Activated CD4-positive, alpha-beta T cell treated with anti-CD3 and anti-CD28 coated beads for 36 hours (primary cell): ENCODE data around the gene EZR. TPM values are rescaled to one million over a fixed set of nuclear protein-coding genes. Genes with fewer than 3 reads are reported as not detected.
"Not testable (repeated sequence)": the region's sequence is repeated elsewhere in the genome, so short reads cannot be mapped to it uniquely, and the experiment has no call there.

Source experiments
- ATAC-seq: fragments of 200-7000 bp; cut with Tn5 transposase; one replicate; pipeline ENCODE4 v1.10.0; 2021; ENCODE audit warnings: mild to moderate bottlenecking, moderate library complexity
- CTCF ChIA-PET: fragments of 350-600 bp; sonication (Branson Sonifier 250); formaldehyde crosslinking; loops from one replicate; lab custom pipeline; 2021; ENCODE audit warnings: antibody characterized with exemption; lab: Charles Lee
- POLR2A ChIA-PET: fragments of 350-600 bp; sonication (Branson Sonifier 250); formaldehyde crosslinking; loops from one replicate; lab custom pipeline; 2021; ENCODE audit warnings: antibody characterized with exemption, inconsistent platforms; lab: Charles Lee
- DNase-seq: peaks from one replicate; pipeline ENCODE4 v3.0.0-alpha.2; 2020
- H3K27ac Mint-ChIP-seq: one replicate; pipeline ENCODE4 v1.8.0; 2021; ENCODE audit warnings: mixed read lengths
- H3K27me3 Mint-ChIP-seq: one replicate; pipeline ENCODE4 v1.8.0; 2021; ENCODE audit warnings: mixed read lengths
- H3K36me3 Mint-ChIP-seq: one replicate; pipeline ENCODE4 v1.8.0; 2021; ENCODE audit warnings: low read depth, mixed read lengths
- H3K4me1 Mint-ChIP-seq: one replicate; pipeline ENCODE4 v1.8.0; 2021; ENCODE audit warnings: mixed read lengths
- H3K4me3 Mint-ChIP-seq: one replicate; pipeline ENCODE4 v1.8.0; 2021; ENCODE audit warnings: mild to moderate bottlenecking, moderate library complexity, mixed read lengths
- H3K9me3 Mint-ChIP-seq: one replicate; pipeline ENCODE4 v1.8.0; 2021; ENCODE audit warnings: low read depth, mixed read lengths
- intact Hi-C, 2 experiments: fragments of 100-400 bp; cut with DNase I in 1 of 2; cut with micrococcal nuclease in 1 of 2; formaldehyde crosslinking; loops; one replicate each; pipeline versions ENCODE4 v1.14.2 to v1.15.1; 2022 to 2024; cut with DNase I, micrococcal nuclease
- total RNA-seq, 2 experiments: library from RNA; stranded (reverse); gene quantifications; one replicate each; pipeline ENCODE4 v1.2.3, GENCODE V29; 2021

Gene EZR
- total RNA-seq, 2 experiments from 2014 or later = 197 to 203 TPM

DNA sequence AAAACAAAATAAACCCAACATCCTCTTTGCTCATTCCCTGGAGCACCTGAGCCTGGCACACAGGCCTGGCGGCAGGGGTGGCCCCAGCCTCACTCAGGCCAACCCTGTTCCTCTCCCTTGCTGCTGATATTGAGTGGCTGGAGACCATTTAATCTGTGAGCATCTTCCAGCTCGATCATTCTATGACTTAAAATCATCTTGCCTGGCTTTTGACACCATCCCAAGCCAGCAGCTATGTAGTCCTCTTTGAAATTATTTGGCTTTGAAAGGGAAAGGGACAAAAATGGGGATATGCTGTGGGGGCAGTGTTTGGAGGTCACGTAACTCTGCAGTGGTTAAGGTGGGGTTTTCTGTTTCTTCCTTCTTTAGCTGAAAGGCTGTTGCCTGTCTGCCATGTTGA, 22.8 kb downstream of the EZR start:
- Mint-ChIP-seq H3K4me3 (no peak overlapping the region), H3K36me3 (peaks cover 33% of the 10 kb centered on the region), H3K27me3 (no peaks in the 10 kb centered on the region), H3K27ac (no peak overlapping the region), H3K4me1 (peaks cover 89% of the 10 kb centered on the region), H3K9me3 (no peaks in the 10 kb centered on the region)
- intact Hi-C loops = no loop called here
- ATAC-seq (no peak), DNase-seq (no peak)
- POLR2A ChIA-PET = no interaction called here
- CTCF ChIA-PET = interaction anchor here (1.1 to 1.4 kb wide), 2 partner anchors 9 to 338 kb away, joined by 3 to 4 read pairs; no protein-coding TSS in a partner anchor

GRCh38 chr6:158795516-158795915, 23.7 kb downstream of the EZR start:
- Mint-ChIP-seq H3K4me3 (no peak overlapping the region), H3K36me3 (peaks cover 36% of the 10 kb centered on the region), H3K27me3 (no peaks in the 10 kb centered on the region), H3K9me3 (no peaks in the 10 kb centered on the region), H3K4me1 (peaks cover 89% of the 10 kb centered on the region), H3K27ac (peak overlapping the region; percentile 47)
- ChIA-PET CTCF (interaction anchor here (1.1 to 1.9 kb wide), 3 partner anchors 8 to 177 kb away, joined by 3 to 13 read pairs (median 3); no protein-coding TSS in a partner anchor), POLR2A (no interaction called here)
- DNase-seq (no peak), ATAC-seq (no peak)
- intact Hi-C loops = no loop called here

DNA sequence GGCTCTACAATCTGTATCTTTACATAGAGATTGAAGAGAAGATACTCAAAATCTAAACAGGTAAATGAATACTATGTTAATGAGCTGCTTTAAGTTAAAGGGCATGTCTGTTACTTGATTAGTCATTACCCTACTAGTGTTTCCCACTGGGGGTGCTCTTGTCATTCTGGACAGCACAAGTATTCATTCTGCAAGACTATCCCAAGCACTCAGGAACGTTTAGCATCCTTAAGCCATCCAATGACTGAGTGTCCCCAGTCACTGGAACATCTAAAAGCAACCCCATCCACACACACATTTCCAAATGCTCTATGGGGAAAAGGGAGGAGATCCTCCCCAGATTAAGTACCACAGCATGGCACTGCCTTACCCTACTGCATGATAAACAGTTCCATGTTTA, 25.7 kb downstream of the EZR start:
- no peaks in the 10 kb centered on the region for H3K27me3 Mint-ChIP-seq
- DNase-seq (no peak), ATAC-seq (peak; percentile 74)
- peak overlapping the region; percentile 53 for H3K27ac Mint-ChIP-seq
- ChIA-PET CTCF (interaction anchor here (0.6 to 2.2 kb wide), 15 partner anchors 8 to 341 kb away, joined by 3 to 27 read pairs (median 5); no protein-coding TSS in a partner anchor), POLR2A (no interaction called here)
- H3K4me1 Mint-ChIP-seq = peaks cover 87% of the 10 kb centered on the region
- no peak overlapping the region for H3K4me3 Mint-ChIP-seq
- H3K9me3 Mint-ChIP-seq = no peaks in the 10 kb centered on the region
- H3K36me3 Mint-ChIP-seq = peaks cover 50% of the 10 kb centered on the region
- intact Hi-C loops = loop anchor here (1.0 to 2.0 kb wide), 2 partner anchors 179 kb away; no protein-coding TSS in a partner anchor

- POLR2A ChIA-PET, DNase-seq, H3K9me3 Mint-ChIP-seq, H3K4me3 Mint-ChIP-seq, H3K27me3 Mint-ChIP-seq, ATAC-seq: not testable (repeated sequence)
- H3K36me3 Mint-ChIP-seq = peaks cover 56% of the 10 kb centered on the region
- intact Hi-C loops = loop anchor here in 1 of 2 experiments (2.0 kb wide), 1 partner anchor 180 kb away; no protein-coding TSS in a partner anchor
- H3K27ac Mint-ChIP-seq = peak overlapping the region; percentile 78
- CTCF ChIA-PET = interaction anchor here (0.7 to 2.2 kb wide), 12 partner anchors 8 to 342 kb away, joined by 3 to 27 read pairs (median 4); no protein-coding TSS in a partner anchor
- H3K4me1 Mint-ChIP-seq = peaks cover 82% of the 10 kb centered on the region
These were observed 26.7 kb downstream of the EZR start for GRCh38 chr6:158792505-158792904.

GRCh38 chr6:158791274-158791855, 27.8 kb downstream of the EZR start:
- H3K4me3 Mint-ChIP-seq = no peak overlapping the region
- peaks cover 58% of the 10 kb centered on the region for H3K36me3 Mint-ChIP-seq
- peak overlapping the region; percentile 86 for H3K27ac Mint-ChIP-seq
- H3K4me1 Mint-ChIP-seq = peaks cover 72% of the 10 kb centered on the region
- no peak for ATAC-seq
- POLR2A ChIA-PET = interaction anchor here (0.7 kb wide), 1 partner anchor 542 kb away, joined by 3 read pairs; no protein-coding TSS in a partner anchor
- intact Hi-C loops = no loop called here
- CTCF ChIA-PET = interaction anchor here (0.7 to 2.2 kb wide), 3 partner anchors 10 to 185 kb away, joined by 3 to 8 read pairs (median 4); no protein-coding TSS in a partner anchor
- no peaks in the 10 kb centered on the region for H3K27me3 Mint-ChIP-seq
- DNase-seq = no peak
- no peaks in the 10 kb centered on the region for H3K9me3 Mint-ChIP-seq

DNA sequence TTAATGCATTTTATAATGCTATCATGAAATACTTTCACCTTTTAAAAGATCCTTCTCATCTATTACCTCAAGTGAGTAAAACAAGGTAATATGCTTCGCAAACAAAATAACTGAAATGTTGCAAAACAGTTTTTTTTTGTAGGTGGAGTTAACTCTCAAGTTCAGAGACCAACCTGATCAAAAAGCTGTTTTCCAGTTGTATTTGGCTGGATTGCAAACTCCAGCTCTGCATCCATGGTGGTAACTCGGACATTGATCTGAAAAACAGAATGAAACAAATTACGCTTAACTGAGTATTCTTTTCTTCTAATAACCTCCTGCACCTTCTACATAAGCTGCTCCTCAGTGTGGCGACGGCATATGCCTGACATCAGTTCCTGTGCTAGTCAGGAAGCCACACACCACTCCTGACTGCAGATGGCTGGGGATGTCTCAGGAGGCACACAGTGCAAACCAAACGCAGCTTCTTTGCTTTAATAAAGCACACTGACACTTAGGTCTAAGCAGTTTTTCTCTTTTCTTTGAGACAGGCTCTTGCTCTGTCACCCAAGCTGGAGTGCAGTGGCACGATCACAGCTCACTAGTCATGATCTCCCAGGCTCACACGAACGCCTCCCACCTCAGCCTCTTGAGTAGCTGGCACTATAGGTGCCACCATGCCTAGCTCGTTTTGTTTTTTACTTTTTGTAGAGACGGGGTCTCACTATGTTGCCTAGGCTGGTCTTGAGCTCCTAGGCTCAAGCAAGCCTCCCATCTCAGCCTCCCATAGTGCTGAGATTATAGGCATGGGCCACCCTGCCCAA, 29.9 kb downstream of the EZR start:
- Mint-ChIP-seq H3K4me3 (peak overlapping the region; percentile 24), H3K9me3 (no peaks in the 10 kb centered on the region), H3K4me1 (peaks cover 61% of the 10 kb centered on the region), H3K27ac (peak overlapping the region; percentile 90), H3K27me3 (no peaks in the 10 kb centered on the region), H3K36me3 (peaks cover 58% of the 10 kb centered on the region)
- ChIA-PET CTCF (interaction anchor here (0.5 to 2.7 kb wide), 14 partner anchors 8 to 345 kb away, joined by 3 to 10 read pairs (median 4); no protein-coding TSS in a partner anchor), POLR2A (interaction anchor here (0.6 to 0.7 kb wide), 3 partner anchors 8 to 318 kb away, joined by 3 read pairs; no protein-coding TSS in a partner anchor)
- peak; percentile 72 for ATAC-seq
- peak; percentile 57 for DNase-seq
- intact Hi-C loops = no loop called here

- Mint-ChIP-seq H3K4me1 (peaks cover 43% of the 10 kb centered on the region), H3K27ac (no peak overlapping the region), H3K36me3 (peaks cover 70% of the 10 kb centered on the region), H3K4me3 (no peak overlapping the region), H3K27me3 (no peaks in the 10 kb centered on the region), H3K9me3 (no peaks in the 10 kb centered on the region)
- intact Hi-C loops = no loop called here
- no peak for ATAC-seq
- ChIA-PET CTCF (interaction anchor here (2.7 kb wide), 1 partner anchor 185 kb away, joined by 10 read pairs; no protein-coding TSS in a partner anchor), POLR2A (no interaction called here)
- DNase-seq = no peak
These were observed 31.8 kb downstream of the EZR start for GRCh38 chr6:158787395-158787794.

DNA sequence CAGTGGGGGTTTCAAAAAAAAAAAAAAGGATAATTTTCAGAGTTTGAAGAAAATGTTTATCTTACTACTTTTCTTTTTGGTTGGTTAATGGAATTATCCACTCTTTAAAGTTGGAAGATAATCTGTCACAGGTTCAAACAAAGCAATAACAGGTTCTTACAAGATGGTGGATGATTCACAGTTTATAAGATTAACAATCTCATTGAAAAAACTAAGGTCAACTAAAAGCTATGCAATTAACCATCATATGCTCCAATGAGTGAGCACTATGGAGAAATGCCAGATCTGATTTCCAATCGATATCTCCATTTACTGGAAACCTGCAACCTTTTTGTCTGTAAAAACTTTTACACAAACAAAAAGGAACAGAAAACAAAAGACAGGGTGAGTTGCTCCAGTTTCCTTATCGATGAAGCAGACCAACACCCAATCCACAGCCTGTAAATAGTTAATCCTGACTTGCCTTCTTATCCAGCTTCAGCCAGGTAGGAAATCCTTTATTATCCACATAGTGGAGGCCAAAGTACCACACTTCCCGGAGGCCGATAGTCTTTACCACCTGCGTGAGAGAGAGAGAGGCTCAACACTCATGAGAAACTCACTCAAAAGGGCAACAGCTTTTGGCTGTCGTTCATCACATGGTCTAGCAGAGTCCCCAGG, 32.4 kb downstream of the EZR start:
- intact Hi-C loops = no loop called here
- POLR2A ChIA-PET = interaction anchor here (0.7 kb wide), 1 partner anchor 376 kb away, joined by 11 read pairs; no protein-coding TSS in a partner anchor
- H3K4me3 Mint-ChIP-seq = no peak overlapping the region
- no peak overlapping the region for H3K27ac Mint-ChIP-seq
- H3K36me3 Mint-ChIP-seq = peaks cover 77% of the 10 kb centered on the region
- ATAC-seq (no peak), DNase-seq (no peak)
- no peaks in the 10 kb centered on the region for H3K27me3 Mint-ChIP-seq
- H3K9me3 Mint-ChIP-seq = no peaks in the 10 kb centered on the region
- peaks cover 39% of the 10 kb centered on the region for H3K4me1 Mint-ChIP-seq
- CTCF ChIA-PET = interaction anchor here (2.7 kb wide), 1 partner anchor 186 kb away, joined by 10 read pairs; no protein-coding TSS in a partner anchor

- Mint-ChIP-seq H3K27me3 (no peaks in the 10 kb centered on the region), H3K4me1 (peaks cover 23% of the 10 kb centered on the region), H3K4me3 (no peak overlapping the region), H3K9me3 (no peaks in the 10 kb centered on the region), H3K36me3 (peaks cover 82% of the 10 kb centered on the region), H3K27ac (no peak overlapping the region)
- no peak for DNase-seq
- ChIA-PET CTCF (interaction anchor here (0.7 to 1.1 kb wide), 2 partner anchors 9 to 189 kb away, joined by 3 read pairs; no protein-coding TSS in a partner anchor), POLR2A (interaction anchor here (0.7 kb wide), 1 partner anchor 932 kb away, joined by 4 read pairs; no protein-coding TSS in a partner anchor)
- ATAC-seq = no peak
- intact Hi-C loops = no loop called here
These were observed 34.1 kb downstream of the EZR start for GRCh38 chr6:158785036-158785435.

DNA sequence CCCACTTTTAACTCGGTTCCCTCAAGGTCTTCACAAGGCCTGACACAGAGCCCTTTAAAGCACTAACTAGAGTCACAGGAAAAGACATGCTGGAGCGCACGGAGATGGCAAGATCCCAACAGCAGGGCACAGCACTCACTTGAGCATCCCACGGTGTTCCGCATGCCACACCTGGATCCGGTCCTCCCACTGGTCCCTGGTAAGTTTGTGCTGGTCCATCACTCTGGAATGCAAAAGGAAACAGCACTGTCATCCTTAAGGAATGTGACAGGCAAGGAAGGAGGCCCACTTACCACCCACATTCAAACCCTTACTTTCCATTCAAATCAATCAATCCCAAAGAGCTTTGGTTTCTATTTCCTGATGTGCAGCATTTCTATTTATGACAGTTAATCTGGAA, 34.7 kb downstream of the EZR start:
- POLR2A ChIA-PET = no interaction called here

More for the DNA sequence above, 34.7 kb downstream of the EZR start:
- intact Hi-C loops = no loop called here
- Mint-ChIP-seq H3K4me3 (no peak overlapping the region), H3K27ac (peak overlapping the region; percentile 6), H3K9me3 (no peaks in the 10 kb centered on the region), H3K4me1 (peaks cover 18% of the 10 kb centered on the region), H3K36me3 (peaks cover 77% of the 10 kb centered on the region), H3K27me3 (no peaks in the 10 kb centered on the region)
- no peak for DNase-seq
- CTCF ChIA-PET = interaction anchor here (1.1 kb wide), 1 partner anchor 189 kb away, joined by 3 read pairs; no protein-coding TSS in a partner anchor
- no peak for ATAC-seq
